ENCODE data around the gene SLC12A9.
A peak's percentile ranks its signal among the peaks of the same experiment; 100 is the strongest.

The SLC12A9 gene

DNA sequence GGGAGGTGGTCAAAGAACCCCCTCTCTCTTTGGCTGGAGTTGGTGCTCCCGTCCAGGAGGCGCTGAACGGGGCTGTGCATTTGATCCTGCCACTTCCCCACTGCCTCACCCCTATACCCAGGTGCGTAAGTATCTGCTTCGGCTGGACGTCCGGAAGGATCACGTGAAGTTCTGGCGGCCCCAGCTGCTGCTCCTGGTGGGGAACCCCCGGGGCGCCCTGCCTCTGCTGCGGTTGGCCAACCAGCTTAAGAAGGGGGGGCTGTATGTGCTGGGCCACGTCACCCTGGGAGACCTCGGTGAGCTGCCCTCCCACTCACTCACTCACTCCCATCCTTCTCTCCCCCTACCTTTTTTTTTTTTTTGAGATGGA is 9.1 kb downstream of the SLC12A9 start:
- no peak for DNase-seq (ENCODE audit: low spot score)

GRCh38 chr7:100863406-100863950 is 11.0 kb downstream of the SLC12A9 start:
- DNase-seq (ENCODE audit: low spot score), result no peak

- no peak for DNase-seq (ENCODE audit: low spot score)
Observed at GRCh38 chr7:100864263-100864845, 11.8 kb downstream of the SLC12A9 start.

GRCh38 chr7:100865372-100865911 is 12.9 kb downstream of the SLC12A9 start:
- no peak for DNase-seq (ENCODE audit: low spot score)

DNA sequence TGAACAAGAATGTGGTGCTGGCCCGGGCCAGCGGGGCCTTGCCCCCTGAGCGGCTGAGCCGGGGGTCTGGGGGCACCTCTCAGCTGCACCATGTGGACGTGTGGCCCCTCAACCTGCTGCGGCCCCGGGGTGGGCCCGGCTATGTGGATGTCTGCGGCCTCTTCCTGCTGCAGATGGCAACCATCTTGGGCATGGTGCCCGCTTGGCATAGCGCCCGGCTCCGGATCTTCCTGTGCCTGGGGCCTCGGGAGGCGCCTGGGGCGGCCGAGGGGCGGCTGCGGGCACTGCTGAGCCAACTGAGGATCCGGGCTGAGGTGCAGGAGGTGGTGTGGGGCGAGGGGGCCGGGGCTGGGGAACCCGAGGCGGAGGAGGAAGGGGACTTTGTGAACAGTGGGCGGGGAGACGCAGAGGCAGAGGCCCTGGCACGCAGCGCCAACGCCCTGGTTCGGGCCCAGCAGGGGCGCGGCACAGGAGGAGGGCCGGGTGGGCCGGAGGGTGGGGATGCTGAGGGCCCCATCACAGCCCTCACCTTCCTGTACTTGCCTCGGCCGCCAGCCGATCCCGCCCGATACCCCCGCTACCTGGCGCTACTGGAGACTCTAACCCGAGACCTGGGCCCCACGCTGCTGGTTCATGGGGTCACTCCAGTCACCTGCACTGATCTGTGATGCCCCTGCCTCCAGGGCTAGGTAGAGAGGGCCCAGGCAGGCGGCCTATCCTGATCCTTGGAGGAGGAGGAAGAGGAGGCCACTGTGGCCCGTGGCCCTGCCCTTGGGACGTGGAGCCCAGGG is 13.6 kb downstream of the SLC12A9 start:
- no peak for DNase-seq (ENCODE audit: low spot score)

DNA sequence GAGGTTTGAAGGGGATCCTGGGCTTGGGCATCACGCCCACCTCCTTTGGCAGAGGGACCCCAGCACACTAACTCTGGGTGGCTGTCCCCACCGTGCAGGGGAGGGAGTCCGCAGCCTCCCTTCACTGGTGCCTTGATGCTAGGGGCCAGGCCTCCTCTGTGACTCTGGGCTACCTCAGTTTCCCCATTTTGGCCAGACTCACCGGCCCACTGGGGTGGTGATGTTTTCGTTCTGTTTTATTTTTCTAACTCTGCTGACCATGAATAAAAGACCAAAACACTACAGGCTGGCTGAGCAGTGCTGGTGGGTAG is 14.2 kb downstream of the SLC12A9 start:
- DNase-seq (ENCODE audit: low spot score), result no peak

DNA sequence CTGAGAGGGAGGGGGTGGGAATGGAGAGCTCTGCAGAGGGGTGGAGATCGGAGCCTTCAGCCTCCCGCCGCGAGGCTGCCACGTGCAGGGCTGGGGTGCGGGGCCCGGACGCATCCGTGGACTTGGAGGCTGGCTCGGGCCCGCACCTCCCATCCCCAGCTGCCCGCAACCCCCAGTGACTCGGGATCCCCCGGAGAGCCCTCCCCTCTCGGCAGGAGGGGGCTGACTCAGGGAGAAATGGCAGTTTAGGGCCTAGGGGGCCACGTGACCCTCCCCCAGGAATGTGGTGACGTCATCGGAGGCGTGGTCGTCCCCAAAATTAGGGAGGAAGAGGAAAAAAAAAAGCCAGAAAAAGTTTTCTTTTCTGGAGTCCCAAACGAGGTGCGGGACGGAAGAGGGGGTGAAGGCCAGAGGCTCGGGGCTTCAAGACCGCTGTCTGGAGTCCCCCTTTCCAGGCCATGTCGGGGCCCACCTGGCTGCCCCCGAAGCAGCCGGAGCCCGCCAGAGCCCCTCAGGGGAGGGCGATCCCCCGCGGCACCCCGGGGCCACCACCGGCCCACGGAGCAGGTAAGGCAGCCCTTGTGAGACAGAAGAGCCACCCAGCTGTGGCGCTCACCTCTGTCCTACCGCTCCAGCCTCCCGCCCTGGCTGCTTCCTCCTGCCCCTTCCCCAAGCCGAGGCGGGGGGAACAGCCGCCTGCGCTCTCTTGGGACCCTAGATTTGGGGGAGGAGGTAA is 14.7 kb downstream of the SLC12A9 start, which contains the start of gene TRIP6:
TRIP6 (plus strand) TSS at position 348 of the 736 bp plus-strand sequence; CDS start at position 459, 111 bp downstream.
- peak; percentile 38 for DNase-seq (ENCODE audit: low spot score)

DNA sequence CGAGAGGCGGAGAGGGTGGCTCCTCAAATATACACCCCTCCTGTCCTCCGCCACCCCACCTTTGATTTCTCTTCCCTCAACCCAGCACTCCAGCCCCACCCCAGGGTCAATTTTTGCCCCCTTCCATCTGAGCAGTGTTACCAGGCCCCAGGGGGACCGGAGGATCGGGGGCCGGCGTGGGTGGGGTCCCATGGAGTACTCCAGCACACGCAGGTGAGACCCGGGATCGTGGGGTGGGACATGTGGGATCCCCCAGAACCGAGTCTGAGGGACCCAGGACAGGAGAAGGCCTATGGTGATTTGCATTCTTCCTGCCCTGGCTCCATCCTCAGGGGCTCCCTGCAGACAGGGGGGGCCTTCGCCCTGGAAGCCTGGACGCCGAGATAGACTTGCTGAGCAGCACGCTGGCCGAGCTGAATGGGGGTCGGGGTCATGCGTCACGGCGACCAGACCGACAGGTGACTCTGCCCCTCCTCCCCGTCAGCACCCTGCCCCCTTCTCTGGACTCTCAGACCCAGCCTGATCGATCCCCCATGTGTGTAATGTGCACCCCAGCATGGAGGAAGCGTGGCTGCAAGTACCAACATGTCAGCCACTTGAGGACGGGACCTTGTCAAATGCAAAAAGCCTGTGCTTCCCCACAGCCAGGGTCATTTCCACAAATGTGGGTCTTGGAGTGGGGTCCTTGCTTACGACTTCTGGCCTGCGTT is 15.4 kb downstream of the SLC12A9 start:
- no peak for DNase-seq (ENCODE audit: low spot score)

GRCh38 chr7:100873599-100874299 is 21.2 kb downstream of the SLC12A9 start:
- DNase-seq (ENCODE audit: low spot score), result no peak

GRCh38 chr7:100874300-100874576 is 21.7 kb downstream of the SLC12A9 start:
- DNase-seq (ENCODE audit: low spot score), result no peak

DNA sequence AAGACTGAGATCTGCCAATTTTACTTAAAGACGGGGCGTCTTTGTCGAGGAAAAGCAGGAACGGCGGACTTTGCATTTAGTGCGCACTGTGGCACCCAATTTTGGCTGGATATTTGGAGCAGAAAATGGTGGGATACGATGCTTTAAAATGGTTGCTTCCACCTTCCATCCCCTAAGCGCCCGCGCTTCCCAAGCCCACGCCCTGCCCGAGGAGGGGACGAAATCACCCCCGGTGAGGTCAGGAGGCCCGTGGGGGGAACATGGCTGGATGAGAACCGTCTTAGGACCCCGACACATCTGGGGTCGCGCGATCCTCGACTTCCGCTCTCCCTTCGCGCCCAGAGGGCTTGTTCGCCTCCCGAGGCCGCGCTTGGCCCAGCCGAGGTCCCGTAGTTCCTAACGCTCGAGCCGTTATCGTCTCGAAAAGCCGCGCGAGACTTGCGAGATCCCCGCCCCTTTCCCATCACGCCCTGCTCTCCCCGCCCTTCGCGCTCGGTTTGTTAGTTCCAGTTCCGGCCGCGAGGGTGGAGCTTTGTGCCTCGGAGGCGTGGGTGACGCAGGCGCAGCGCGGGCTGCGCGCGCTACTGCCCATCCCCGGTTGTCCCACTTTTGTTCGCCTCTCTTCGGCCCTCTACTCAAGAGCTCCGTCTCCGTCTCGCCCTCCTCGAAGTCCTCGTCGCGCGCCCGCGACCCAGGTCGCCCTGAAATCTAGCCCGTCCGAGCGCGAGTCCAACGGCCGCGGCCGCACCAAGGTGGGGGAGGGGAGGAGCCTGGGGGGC is 22.3 kb downstream of the SLC12A9 start, which contains the start of gene SRRT:
SRRT (plus strand) TSS at position 527 of the 779 bp plus-strand sequence. CDS start 488 bp downstream, outside the sequence.
- peak; percentile 98 for DNase-seq (ENCODE audit: low spot score)

DNA sequence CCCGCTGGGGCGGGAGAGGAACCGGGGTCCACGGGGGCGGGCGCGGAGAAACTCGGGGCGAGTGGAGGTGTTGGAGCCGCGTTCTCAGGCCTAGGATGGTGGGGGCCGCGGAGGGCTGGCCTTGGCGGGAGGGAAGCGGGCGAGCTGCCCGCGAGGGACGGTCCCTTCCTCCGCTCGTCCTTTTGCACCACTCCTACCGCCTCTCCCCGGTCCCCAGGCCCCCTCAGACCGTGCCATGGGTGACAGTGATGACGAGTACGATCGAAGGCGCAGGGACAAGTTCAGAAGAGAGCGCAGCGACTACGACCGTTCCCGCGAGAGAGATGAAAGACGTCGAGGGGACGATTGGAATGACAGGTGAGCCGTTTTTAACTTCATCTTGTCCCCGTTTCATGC is 22.8 kb downstream of the SLC12A9 start:
- no peak for DNase-seq (ENCODE audit: low spot score)

DNA sequence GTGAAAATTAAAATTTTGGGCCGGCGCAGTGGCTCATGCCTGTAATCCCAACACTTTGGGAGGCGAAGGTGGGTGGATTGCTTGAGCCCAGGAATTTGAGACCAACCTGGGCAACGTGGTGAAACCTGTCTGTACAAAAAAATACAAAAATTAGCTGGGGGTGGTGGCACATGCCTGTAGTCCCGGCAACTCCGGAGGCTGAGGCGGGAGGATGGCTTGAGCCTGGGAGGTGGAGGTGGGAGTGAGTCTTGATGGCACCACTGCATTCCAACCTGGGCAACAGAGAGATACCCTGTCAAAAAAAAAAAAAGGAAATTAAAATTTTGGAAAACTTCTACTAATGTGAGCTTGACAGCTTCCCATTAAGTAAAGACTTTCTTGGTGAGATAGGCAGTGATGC is 25.5 kb downstream of the SLC12A9 start:
- DNase-seq (ENCODE audit: low spot score), result no peak

GRCh38 chr7:100878685-100879084 is 26.2 kb downstream of the SLC12A9 start:
- DNase-seq (ENCODE audit: low spot score), result no peak

GRCh38 chr7:100879685-100880261 is 27.3 kb downstream of the SLC12A9 start:
- no peak for DNase-seq (ENCODE audit: low spot score)

DNA sequence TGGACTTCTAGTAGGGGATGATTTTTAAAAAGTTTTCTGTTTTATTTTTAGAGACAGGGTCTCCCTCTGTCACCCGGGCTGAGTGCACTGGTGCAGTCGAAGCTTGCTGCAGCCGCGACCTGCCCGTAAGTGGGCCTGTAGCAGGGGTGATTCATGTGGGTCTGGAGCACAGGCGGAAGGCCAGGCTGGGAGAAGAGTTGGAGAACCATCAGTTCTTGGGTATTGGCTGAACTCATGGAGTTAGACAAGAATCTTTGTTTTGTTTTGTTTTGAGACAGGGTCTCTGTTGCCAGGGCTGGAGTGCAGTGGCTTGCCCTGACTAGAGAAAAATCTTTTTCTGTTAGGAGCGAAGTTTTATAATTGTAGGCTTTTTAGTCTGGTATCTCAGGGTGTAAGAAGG is 28.1 kb downstream of the SLC12A9 start:
- no peak for DNase-seq (ENCODE audit: low spot score)

DNA sequence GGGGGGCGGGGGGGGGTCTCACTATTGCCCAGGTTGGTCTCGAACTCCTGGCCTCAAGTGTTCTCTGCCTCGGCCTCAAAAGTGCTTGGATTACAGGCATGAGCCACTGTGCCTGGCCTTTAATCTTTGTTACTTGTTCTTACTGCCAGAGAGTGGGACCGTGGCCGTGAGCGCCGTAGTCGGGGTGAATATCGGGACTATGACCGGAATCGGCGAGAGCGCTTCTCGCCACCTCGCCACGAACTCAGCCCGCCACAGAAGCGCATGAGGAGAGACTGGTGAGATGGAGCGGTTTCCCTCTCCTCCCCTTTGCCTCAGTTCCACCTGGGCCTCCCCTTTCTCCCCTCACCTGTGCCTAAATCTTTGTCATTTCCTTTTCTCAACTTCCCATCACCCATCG is 28.6 kb downstream of the SLC12A9 start:
- DNase-seq (ENCODE audit: low spot score), result no peak

DNA sequence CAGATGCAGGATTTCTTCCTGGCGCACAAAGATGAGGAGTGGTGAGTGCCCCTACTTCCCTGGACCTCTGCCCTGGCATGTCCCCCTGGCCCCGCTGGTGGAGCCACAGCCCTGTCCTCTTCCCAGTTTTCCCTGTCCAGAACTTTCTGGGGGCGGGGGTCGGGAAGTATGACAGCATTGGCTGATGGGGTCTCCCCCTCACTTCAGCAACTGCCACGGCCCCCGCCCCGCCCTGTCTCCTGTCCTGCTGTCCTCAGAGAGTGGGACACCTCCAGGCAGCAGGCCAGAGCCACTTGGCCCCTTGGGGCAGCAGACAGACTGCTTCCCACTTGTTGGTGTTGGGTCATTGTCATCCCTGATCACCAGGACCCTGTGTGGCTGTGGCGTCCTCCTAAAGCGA is 29.7 kb downstream of the SLC12A9 start:
- DNase-seq (ENCODE audit: low spot score), result no peak

- no peak for DNase-seq (ENCODE audit: low spot score)
Observed at GRCh38 chr7:100882785-100883526, 30.4 kb downstream of the SLC12A9 start.

Measured in CD4-positive, alpha-beta T cell treated with Interleukin-15 for 4 hours (primary cell).